Measurements from ENCODE around the gene SPACA4.

GRCh38 chr19:48606463-48607358 lies at the start of gene SPACA4:
- TF ChIP-seq CTCF (IDR thresholded peaks at IDR 0.05; ENCODE audit: low read depth, low read length, poor library complexity, severe bottlenecking) (no peak), EZH2phosphoT487 (IDR thresholded peaks at IDR 0.05; ENCODE audit: borderline replicate concordance, low read length) (no peak)
